ENCODE data around the gene ZNF562.

GRCh38 chr19:9705836-9706235, 30.9 kb upstream of the ZNF562 start:
- TF ChIP-seq GATA3 (IDR thresholded peaks at IDR 0.05; ENCODE audit: low read depth, low read length): no peak
- TF ChIP-seq GATA2 (IDR thresholded peaks at IDR 0.05; ENCODE audit: low read depth, low read length): no peak
